ENCODE results near the gene RRAD. TPM values are rescaled to one million over a fixed set of nuclear protein-coding genes. Genes with fewer than 3 reads are reported as not detected.

The RRAD gene
- total and polyA plus RNA-seq, 4 experiments from 2014 or later, result 0.29 to 0.58 TPM; not detected in 2

DNA sequence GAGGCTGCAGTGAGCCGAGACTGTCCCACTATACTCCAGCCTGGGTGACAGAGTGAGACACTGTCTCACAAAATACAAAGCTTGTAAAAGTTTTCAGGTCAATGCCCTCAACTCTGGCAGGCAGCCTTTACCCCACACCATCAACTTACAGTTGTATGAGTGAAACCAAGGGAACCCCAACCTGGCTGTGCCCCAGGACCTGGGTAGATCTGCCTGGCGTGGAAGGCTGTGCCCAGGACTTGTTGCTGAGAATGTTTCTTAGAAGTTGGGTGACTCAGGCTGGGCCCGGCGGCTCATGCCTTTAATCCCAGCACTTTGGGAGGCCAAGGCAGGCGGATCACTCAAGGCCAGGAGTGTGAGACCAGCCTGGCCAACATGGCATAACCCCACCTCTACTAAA is 43.5 kb upstream of the RRAD start:
- ChIA-PET POLR2A (ENCODE audit: partially characterized antibody) (no interaction called here), CTCF (ENCODE audit: partially characterized antibody) (interaction anchor here (1.3 kb wide), 1 partner anchor 9 kb away, joined by 5 read pairs; no protein-coding TSS in a partner anchor)
- no peaks in the 10 kb centered on the region for H3K9me3 Mint-ChIP-seq
- peaks cover 2 to 3% of the 10 kb centered on the region in 2 donors for H3K27me3 Mint-ChIP-seq
- no peaks in the 10 kb centered on the region for H3K27me3 ChIP-seq (ENCODE audit: insufficient read depth, low read length)
- no peaks in the 10 kb centered on the region for H3K9me3 ChIP-seq (ENCODE audit: control insufficient read depth in 1 of 2, low read length in 2 of 2)
- H3K36me3 ChIP-seq (ENCODE audit: insufficient read depth, low read length), result no peaks in the 10 kb centered on the region
- H3K4me3 ChIP-seq (ENCODE audit: low read length in 2 of 2), result no peak overlapping the region
- intact Hi-C loops (cut with micrococcal nuclease), result no loop called here
- H3K4me3 Mint-ChIP-seq, result no peak overlapping the region
- no peaks in the 10 kb centered on the region for H3K4me1 ChIP-seq (ENCODE audit: insufficient read depth, low read length)
- no peak overlapping the region for H3K27ac ChIP-seq (ENCODE audit: low read depth, low read length)
- H3K4me1 Mint-ChIP-seq, result no peaks in the 10 kb centered on the region
- no peak for DNase-seq
- no peaks in the 10 kb centered on the region for H3K36me3 Mint-ChIP-seq
- no peak overlapping the region for H3K27ac Mint-ChIP-seq

DNA sequence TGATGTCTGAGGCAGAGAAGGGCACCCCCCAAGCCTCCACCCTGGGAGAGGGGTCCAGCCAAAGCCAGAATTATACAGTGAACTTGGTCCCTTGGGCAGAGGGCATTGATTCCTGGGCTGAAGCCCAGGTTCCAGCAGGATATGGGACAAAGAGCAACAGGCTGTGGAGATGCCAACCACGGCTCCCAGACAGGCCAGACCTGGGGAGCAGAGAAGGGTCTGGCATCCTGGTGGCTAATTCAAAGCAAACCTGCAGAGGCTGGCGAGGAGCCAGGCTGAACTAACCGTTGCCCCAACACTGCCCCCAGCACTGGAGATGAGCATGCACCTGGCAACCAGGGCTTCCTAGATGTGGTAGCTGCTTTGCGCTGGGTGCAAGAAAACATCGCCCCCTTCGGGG is 38.7 kb upstream of the RRAD start:
- H3K27me3 Mint-ChIP-seq, result peaks cover 3 to 5% of the 10 kb centered on the region in 2 donors
- Histone ChIP-seq H3K9me3 (ENCODE audit: control insufficient read depth in 1 of 2, low read length in 2 of 2) (no peaks in the 10 kb centered on the region), H3K27me3 (ENCODE audit: insufficient read depth, low read length) (no peaks in the 10 kb centered on the region), H3K4me3 (ENCODE audit: low read length in 2 of 2) (no peak overlapping the region), H3K4me1 (ENCODE audit: insufficient read depth, low read length) (no peaks in the 10 kb centered on the region), H3K27ac (ENCODE audit: low read depth, low read length) (no peak overlapping the region), H3K36me3 (ENCODE audit: insufficient read depth, low read length) (no peaks in the 10 kb centered on the region)
- H3K27ac Mint-ChIP-seq, result no peak overlapping the region
- CTCF ChIA-PET (ENCODE audit: partially characterized antibody), result interaction anchor here (1.0 kb wide), 1 partner anchor 10 kb away, joined by 3 read pairs; no protein-coding TSS in a partner anchor
- no peaks in the 10 kb centered on the region for H3K36me3 Mint-ChIP-seq
- no peak overlapping the region for H3K4me3 Mint-ChIP-seq
- no peaks in the 10 kb centered on the region for H3K9me3 Mint-ChIP-seq
- intact Hi-C loops (cut with micrococcal nuclease), result no loop called here
- POLR2A ChIA-PET (ENCODE audit: partially characterized antibody), result interaction anchor here (1.1 kb wide), 1 partner anchor 169 kb away, joined by 3 read pairs; no protein-coding TSS in a partner anchor
- peaks cover 3 to 11% (median 6%) of the 10 kb centered on the region in 4 donors for H3K4me1 Mint-ChIP-seq
- no peak for DNase-seq

DNA sequence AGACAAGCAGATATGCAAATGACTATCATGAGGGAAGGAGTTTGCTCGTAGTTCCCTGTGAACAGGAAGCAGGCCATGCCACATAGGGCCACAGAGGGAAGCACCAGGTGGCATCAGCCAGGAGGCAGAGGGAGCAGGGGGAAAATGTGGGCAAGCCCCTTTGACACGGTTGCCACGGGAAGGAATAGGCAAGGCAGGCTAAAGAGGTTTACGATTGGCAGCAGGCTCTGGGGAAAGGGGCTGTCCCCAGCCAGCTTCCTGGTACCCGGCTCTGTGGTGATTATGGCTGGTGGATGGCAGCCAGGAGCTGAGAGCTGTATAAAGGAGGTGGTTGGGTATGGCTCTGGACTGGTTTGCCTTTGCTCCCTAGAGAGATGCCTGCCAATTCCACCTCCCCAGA is 36.6 kb upstream of the RRAD start:
- ChIA-PET POLR2A (ENCODE audit: partially characterized antibody) (no interaction called here), CTCF (ENCODE audit: partially characterized antibody) (interaction anchor here (0.7 to 1.9 kb wide), 4 partner anchors 8 to 142 kb away, joined by 3 to 6 read pairs (median 4); no protein-coding TSS in a partner anchor)
- no peak for DNase-seq
- H3K9me3 ChIP-seq (ENCODE audit: control insufficient read depth in 1 of 2, low read length in 2 of 2), result no peaks in the 10 kb centered on the region
- Mint-ChIP-seq H3K36me3 (no peaks in the 10 kb centered on the region), H3K4me3 (peak overlapping the region in 1 of 8 donors; percentile 6), H3K9me3 (no peaks in the 10 kb centered on the region), H3K27me3 (peaks cover 3 to 5% of the 10 kb centered on the region in 2 donors), H3K4me1 (peaks cover 6 to 14% (median 6%) of the 10 kb centered on the region in 4 donors), H3K27ac (peak overlapping the region in 2 of 7 donors; percentile 63 to 73)
- no peak overlapping the region for H3K4me3 ChIP-seq (ENCODE audit: low read length in 2 of 2)
- no peaks in the 10 kb centered on the region for H3K27me3 ChIP-seq (ENCODE audit: insufficient read depth, low read length)
- H3K27ac ChIP-seq (ENCODE audit: low read depth, low read length), result no peak overlapping the region
- intact Hi-C loops (cut with micrococcal nuclease), result no loop called here
- no peaks in the 10 kb centered on the region for H3K4me1 ChIP-seq (ENCODE audit: insufficient read depth, low read length)
- H3K36me3 ChIP-seq (ENCODE audit: insufficient read depth, low read length), result no peaks in the 10 kb centered on the region

DNA sequence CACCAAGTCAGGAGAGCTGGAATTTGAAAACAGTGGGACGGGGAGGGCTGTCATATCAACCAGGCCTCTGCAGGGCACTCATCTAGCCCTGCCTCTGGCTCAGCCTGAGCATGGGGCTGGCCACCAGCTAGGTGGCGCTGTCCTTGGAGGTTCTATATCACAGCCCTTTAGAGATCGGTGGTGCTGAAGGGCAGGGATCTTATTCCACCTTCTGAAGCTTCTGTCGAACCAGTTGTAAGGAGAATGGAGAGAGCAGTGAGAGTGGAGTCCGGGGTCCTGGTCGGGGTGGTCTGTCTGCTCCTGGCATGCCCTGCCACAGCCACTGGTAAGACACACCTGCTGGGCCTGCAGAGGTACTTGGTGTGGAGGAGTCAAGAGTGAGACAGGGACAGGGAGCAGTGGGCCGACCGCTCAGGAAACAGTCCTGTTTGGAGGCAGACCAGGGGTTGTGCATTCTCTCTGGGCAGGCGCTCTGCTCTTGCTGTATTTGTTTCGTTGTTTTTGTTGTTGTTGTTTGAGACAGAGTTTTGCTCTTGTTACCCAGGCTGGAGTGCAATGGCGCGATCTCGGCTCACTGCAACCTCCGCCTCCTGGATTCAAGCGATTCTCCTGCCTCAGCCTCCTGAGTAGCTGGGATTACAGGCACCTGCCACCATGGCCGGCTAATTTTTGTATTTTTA is 35.9 kb upstream of the RRAD start, which contains the start of gene CES3:
CES3 (plus strand) TSS at position 202 of the 680 bp plus-strand sequence; CDS start at position 244, 42 bp downstream.
- H3K27ac ChIP-seq (ENCODE audit: low read depth, low read length), result no peak within 1 kb of the TSS
- no peaks in the 10 kb centered on the region for H3K9me3 ChIP-seq (ENCODE audit: control insufficient read depth in 1 of 2, low read length in 2 of 2)
- CTCF ChIA-PET (ENCODE audit: partially characterized antibody), result interaction anchor here (0.8 to 1.9 kb wide), 7 partner anchors 18 to 383 kb away, joined by 3 to 6 read pairs (median 3); no protein-coding TSS in a partner anchor
- no peaks in the 10 kb centered on the region for H3K27me3 ChIP-seq (ENCODE audit: insufficient read depth, low read length)
- no peaks in the 10 kb centered on the region for H3K9me3 Mint-ChIP-seq
- POLR2A ChIA-PET (ENCODE audit: partially characterized antibody), result no interaction called here
- intact Hi-C loops (cut with micrococcal nuclease), result no loop called here
- H3K4me3 ChIP-seq (ENCODE audit: low read length in 2 of 2), result no peak within 1 kb of the TSS
- DNase-seq, result peak; percentile 36 to 66 (median 41)
- H3K36me3 ChIP-seq (ENCODE audit: insufficient read depth, low read length), result no peaks in the 10 kb centered on the region
- H3K4me1 Mint-ChIP-seq, result peaks cover 6 to 14% (median 6%) of the 10 kb centered on the region in 4 donors
- H3K4me3 Mint-ChIP-seq, result peak within 1 kb of the TSS in 3 of 8 donors; percentile 6 to 40 (median 17)
- H3K36me3 Mint-ChIP-seq, result no peaks in the 10 kb centered on the region
- H3K27ac Mint-ChIP-seq, result peak within 1 kb of the TSS in 2 of 7 donors; percentile 49 to 73
- H3K27me3 Mint-ChIP-seq, result peaks cover 3% of the 10 kb centered on the region in 2 donors
- H3K4me1 ChIP-seq (ENCODE audit: insufficient read depth, low read length), result no peaks in the 10 kb centered on the region

DNA sequence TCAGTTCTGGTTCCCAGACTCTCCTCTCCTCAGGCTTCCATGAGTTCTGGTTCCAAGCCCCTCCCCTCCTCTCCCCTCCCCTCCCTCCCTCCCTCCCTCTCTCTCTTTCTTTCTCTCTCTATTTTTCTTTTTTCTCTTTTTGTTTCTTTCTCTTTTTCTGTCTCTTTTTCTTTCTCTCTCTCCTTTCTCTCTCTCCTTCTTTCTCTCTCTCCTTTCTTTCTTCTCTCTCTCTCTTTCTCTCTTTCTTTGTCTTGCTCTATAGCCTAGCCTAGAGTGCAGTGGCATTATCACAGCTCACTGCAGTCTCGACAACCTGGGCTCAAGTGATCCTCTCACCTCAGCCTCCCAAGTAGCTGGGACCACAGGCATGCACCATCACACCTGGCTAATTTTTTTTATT is 34.9 kb upstream of the RRAD start:
- no peaks in the 10 kb centered on the region for H3K27me3 ChIP-seq (ENCODE audit: insufficient read depth, low read length)
- no peak overlapping the region for H3K27ac ChIP-seq (ENCODE audit: low read depth, low read length)
- intact Hi-C loops (cut with micrococcal nuclease), result no loop called here
- peaks cover 3% of the 10 kb centered on the region in 2 donors for H3K27me3 Mint-ChIP-seq
- H3K27ac Mint-ChIP-seq, result no peak overlapping the region
- ChIA-PET POLR2A (ENCODE audit: partially characterized antibody) (no interaction called here), CTCF (ENCODE audit: partially characterized antibody) (interaction anchor here (1.2 to 1.4 kb wide), 2 partner anchors 31 to 203 kb away, joined by 3 read pairs; no protein-coding TSS in a partner anchor)
- H3K4me1 ChIP-seq (ENCODE audit: insufficient read depth, low read length), result no peaks in the 10 kb centered on the region
- no peaks in the 10 kb centered on the region for H3K36me3 ChIP-seq (ENCODE audit: insufficient read depth, low read length)
- H3K36me3 Mint-ChIP-seq, result no peaks in the 10 kb centered on the region
- no peak overlapping the region for H3K4me3 ChIP-seq (ENCODE audit: low read length in 2 of 2)
- DNase-seq, result no peak
- no peak overlapping the region for H3K4me3 Mint-ChIP-seq
- no peaks in the 10 kb centered on the region for H3K9me3 ChIP-seq (ENCODE audit: control insufficient read depth in 1 of 2, low read length in 2 of 2)
- no peaks in the 10 kb centered on the region for H3K9me3 Mint-ChIP-seq
- peaks cover 6 to 14% (median 6%) of the 10 kb centered on the region in 4 donors for H3K4me1 Mint-ChIP-seq

DNA sequence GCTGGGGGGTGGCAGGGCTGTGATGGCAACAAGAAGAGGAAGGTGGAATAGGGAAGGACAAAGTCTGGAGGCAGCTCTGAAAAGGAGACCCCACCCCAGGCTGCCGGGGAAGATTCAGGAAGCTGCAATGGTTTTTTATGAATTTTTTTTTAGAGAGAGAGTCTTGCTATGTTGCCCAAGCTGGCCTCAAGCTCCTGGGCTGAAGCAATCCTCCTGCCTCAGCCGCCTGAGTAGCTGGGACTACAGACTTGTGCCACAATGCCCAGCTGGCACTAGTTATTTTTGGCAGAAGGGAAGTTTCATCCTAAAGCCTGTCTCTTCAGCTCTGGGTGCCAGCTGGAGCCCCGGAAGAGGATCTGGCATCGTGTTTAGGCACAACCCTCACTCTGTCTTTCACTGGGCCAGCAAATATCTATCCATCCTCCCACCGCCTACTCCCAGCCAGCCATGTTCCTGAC is 34.4 kb upstream of the RRAD start:
- Histone ChIP-seq H3K4me1 (ENCODE audit: insufficient read depth, low read length) (no peaks in the 10 kb centered on the region), H3K27me3 (ENCODE audit: insufficient read depth, low read length) (no peaks in the 10 kb centered on the region), H3K36me3 (ENCODE audit: insufficient read depth, low read length) (no peaks in the 10 kb centered on the region), H3K9me3 (ENCODE audit: control insufficient read depth in 1 of 2, low read length in 2 of 2) (no peaks in the 10 kb centered on the region), H3K27ac (ENCODE audit: low read depth, low read length) (no peak overlapping the region), H3K4me3 (ENCODE audit: low read length in 2 of 2) (no peak overlapping the region)
- DNase-seq, result no peak
- peaks cover 1 to 2% of the 10 kb centered on the region in 2 donors for H3K27me3 Mint-ChIP-seq
- no peaks in the 10 kb centered on the region for H3K36me3 Mint-ChIP-seq
- peaks cover 6 to 14% (median 6%) of the 10 kb centered on the region in 4 donors for H3K4me1 Mint-ChIP-seq
- POLR2A ChIA-PET (ENCODE audit: partially characterized antibody), result no interaction called here
- no peaks in the 10 kb centered on the region for H3K9me3 Mint-ChIP-seq
- H3K27ac Mint-ChIP-seq, result no peak overlapping the region
- no peak overlapping the region for H3K4me3 Mint-ChIP-seq
- CTCF ChIA-PET (ENCODE audit: partially characterized antibody), result no interaction called here
- intact Hi-C loops (cut with micrococcal nuclease), result no loop called here

DNA sequence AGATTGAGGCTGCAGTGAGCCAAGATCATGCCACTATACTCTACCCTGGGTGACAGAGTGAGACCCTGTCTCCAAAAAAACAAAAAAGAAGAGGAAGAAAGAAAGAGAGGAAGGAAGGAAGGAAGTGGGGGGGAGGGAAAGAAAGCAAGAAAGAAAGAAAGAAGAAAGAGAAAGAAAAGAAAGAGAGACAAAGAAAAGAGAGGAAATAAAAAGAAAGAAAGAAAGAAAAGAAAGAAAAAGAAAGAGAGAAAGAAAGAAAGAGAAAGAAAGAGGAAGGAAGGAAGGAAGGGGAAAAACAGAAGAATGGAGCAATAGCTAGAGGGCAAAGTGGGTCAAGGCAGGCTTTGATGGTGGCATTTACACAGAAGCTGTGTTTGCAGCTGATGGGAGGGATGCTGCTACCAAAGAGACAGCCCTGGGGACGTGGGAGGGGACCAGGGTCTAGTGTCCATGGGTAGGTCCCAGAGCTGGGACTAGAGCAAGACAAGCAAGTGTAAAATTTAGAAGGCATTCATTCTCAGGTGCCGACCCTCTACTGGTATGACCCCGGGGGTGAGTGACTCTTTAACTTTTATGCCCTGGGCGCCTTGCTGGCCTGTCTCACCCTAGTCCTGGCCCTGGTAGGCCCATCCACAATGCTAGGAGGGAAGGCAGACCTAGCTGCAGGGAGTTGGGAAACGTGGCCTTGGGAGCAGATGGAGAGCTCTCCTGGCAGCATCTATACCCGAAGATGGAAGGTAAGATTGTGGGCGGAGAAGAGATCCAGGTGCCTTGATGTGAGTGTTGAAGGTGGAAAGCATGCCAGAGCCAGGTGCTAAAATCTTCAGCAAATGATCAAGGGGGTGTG is 33.7 kb upstream of the RRAD start:
- intact Hi-C loops (cut with micrococcal nuclease), result no loop called here

More for the DNA sequence above, 33.7 kb upstream of the RRAD start:
- Mint-ChIP-seq H3K4me1 (peaks cover 6 to 14% (median 6%) of the 10 kb centered on the region in 4 donors), H3K4me3 (no peak overlapping the region), H3K27me3 (peaks cover 1 to 2% of the 10 kb centered on the region in 2 donors), H3K27ac (peak overlapping the region in 2 of 7 donors; percentile 21 to 53), H3K36me3 (no peaks in the 10 kb centered on the region), H3K9me3 (no peaks in the 10 kb centered on the region)
- POLR2A ChIA-PET (ENCODE audit: partially characterized antibody), result no interaction called here
- H3K27me3 ChIP-seq (ENCODE audit: insufficient read depth, low read length), result no peaks in the 10 kb centered on the region
- H3K9me3 ChIP-seq (ENCODE audit: control insufficient read depth in 1 of 2, low read length in 2 of 2), result no peaks in the 10 kb centered on the region
- CTCF ChIA-PET (ENCODE audit: partially characterized antibody), result interaction anchor here (1.2 kb wide), 1 partner anchor 20 kb away, joined by 7 read pairs; no protein-coding TSS in a partner anchor
- no peaks in the 10 kb centered on the region for H3K4me1 ChIP-seq (ENCODE audit: insufficient read depth, low read length)
- DNase-seq, result no peak
- no peak overlapping the region for H3K27ac ChIP-seq (ENCODE audit: low read depth, low read length)
- H3K4me3 ChIP-seq (ENCODE audit: low read length in 2 of 2), result no peak overlapping the region
- H3K36me3 ChIP-seq (ENCODE audit: insufficient read depth, low read length), result no peaks in the 10 kb centered on the region

Measured in CD4-positive, alpha-beta memory T cell (primary cell).